H1 (cell line): ENCODE results near the gene SIGLEC15. TPM values are rescaled to one million over a fixed set of nuclear protein-coding genes. Genes with fewer than 3 reads are reported as not detected.

Experiments used
- GTF2F1 ChIP-seq: IDR thresholded peaks from 2 replicates; pipeline ENCODE4 v1.6.1; 2012; ENCODE audit warnings: low read depth, low read length, improper control_type of control experiment, borderline replicate concordance
- JUND ChIP-seq: IDR thresholded peaks from 2 replicates; pipeline ENCODE4 v1.6.1; 2011; ENCODE audit warnings: mild to moderate bottlenecking, improper control_type of control experiment, low read length
- KDM5A ChIP-seq: fragments of 200-600 bp; IDR thresholded peaks from 2 replicates; pipeline ENCODE4 v1.7.1; 2012; ENCODE audit warnings: mild to moderate bottlenecking, low read length, inconsistent platforms, mixed read lengths
- MAX ChIP-seq: IDR thresholded peaks from 2 replicates; pipeline ENCODE4 v1.6.1; 2012; ENCODE audit warnings: inconsistent platforms
- RNF2 ChIP-seq: fragments of 200-900, 300-1000 bp; sonication (generic); IDR thresholded peaks from 2 replicates; pipeline ENCODE4 v1.7.1; 2016; ENCODE audit warnings: borderline replicate concordance, low read depth, mild to moderate bottlenecking, antibody characterized with exemption, low read length; ENCODE audit not compliant: poor library complexity, severe bottlenecking; ENCODE audit errors: missing control alignments
- polyA plus RNA-seq, 7 experiments: library from polyadenylated mRNA; depleted of rRNA in 3 of 7; stranded (reverse) in 5 of 7; unstranded in 2 of 7; fragments of >200 nt in 5 of 7; fragments of 200-250 nt in 2 of 7; gene quantifications; 1 replicate in 5 of 7; 2 replicates in 1 of 7; 4 replicates in 1 of 7; pipeline versions ENCODE4 v1.2.1 to v1.2.3, GENCODE V29; 2011 to 2013; ENCODE audit warnings: missing spikeins in 2 of 7, mixed read lengths in 2 of 7
- total RNA-seq: library from RNA; stranded (reverse); fragmentation: NEBNext Ultra II Directional; extraction: Animal tissue kit (Norgen Biotek cat#: 25700); gene quantifications from 2 replicates; pipeline ENCODE4 v1.2.1, GENCODE V29; 2021

SIGLEC15 gene
- total and polyA plus RNA-seq, 2 of the 8 experiments (the other 6 are each of a cell fraction or from before 2014, with no cell fraction given) = 0.20 to 0.37 TPM

GRCh38 chr18:45880876-45881558, 55.5 kb downstream of the SIGLEC15 start (continued):
- no peak for TF ChIP-seq MAX
- no peak for TF ChIP-seq RNF2
- TF ChIP-seq JUND = no peak
- no peak for TF ChIP-seq GTF2F1
- TF ChIP-seq KDM5A = no peak
- TF ChIP-seq, all 59 proteins: peak for 0
